ENCODE results near the gene ZNF76.

DNA sequence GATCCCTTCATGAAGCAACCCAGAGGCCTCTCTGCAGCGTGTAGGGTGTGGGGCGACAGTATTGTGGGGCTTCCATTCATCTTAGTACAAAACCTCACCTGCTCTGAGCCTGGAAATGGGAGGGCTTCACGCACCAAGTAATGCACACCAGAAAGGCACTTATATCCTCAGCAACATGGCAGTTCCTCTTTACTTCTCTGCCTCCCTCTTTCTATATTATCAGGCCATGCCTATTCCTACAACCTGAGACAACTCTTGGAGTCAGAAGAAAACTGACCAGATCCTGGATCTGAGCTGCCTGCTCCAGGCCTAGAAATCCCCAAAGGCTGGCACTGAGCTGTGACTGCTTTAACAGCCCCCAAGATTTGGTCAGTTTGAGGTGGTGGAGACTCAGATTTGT lies 7.6 kb upstream of the ZNF76 start:
- TF ChIP-seq POLR2A (IDR thresholded peaks at IDR 0.05; ENCODE audit: low read depth, low read length) (no peak), POLR2AphosphoS5 (IDR thresholded peaks at IDR 0.05; ENCODE audit: low read depth, low read length) (no peak)

Measured in GM12892 (cell line).